HEK293 (cell line): ENCODE results near the gene KCNC1.

ENCODE experiments used
- ZNF302 ChIP-seq: fragments of 450-650 bp; formaldehyde crosslinking; IDR thresholded peaks from 2 replicates; pipeline ENCODE4 v1.5.1; 2016; ENCODE audit warnings: missing biosample characterization, missing genetic modification characterization, low read depth
- TF ChIP-seq, protein P1 (sequence below): fragments of 450-650 bp; formaldehyde crosslinking; IDR thresholded peaks from 2 replicates; pipeline ENCODE4 v1.5.1; 2016; ENCODE audit warnings: missing biosample characterization, missing genetic modification characterization

DNA sequence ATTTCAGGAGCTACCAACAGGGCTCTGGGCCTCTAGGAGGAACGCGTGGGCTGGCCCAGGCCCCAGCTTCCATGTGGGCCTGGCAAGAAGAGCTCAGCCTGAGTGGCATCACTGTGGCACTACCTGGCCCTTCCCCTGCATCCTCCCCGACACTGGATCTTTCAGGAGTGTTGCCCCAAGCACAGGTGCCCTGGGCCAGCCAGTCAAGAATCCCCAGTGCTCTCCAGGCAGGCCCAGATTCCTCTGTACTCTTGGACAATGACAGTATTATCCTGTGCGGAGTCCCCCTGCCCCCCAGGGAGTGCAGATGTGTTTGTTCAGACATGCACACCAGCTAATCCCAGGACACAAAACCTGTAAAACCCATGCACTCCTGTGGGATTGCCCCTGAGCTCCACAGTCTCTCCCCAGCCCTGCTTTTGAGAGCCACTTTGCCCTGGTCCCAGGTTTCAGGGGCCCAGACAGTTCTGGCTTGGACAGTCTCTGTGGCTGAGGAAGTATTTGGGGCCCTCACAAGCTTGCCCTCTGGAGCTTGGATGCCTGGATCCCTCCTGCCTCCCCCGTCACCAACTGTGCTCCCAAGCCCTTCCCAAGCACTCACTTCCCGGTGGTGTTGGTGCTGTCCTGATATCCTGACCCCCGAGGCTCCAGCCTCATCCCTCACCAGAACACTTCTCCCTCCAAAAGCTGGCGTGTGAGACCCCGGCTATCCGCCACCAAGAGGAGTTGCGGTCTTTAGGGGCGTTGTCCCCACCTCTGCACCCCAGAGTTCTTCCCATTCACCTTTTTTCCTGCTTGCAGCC, 39.9 kb downstream of the KCNC1 start:
- TF ChIP-seq, protein P1, sequence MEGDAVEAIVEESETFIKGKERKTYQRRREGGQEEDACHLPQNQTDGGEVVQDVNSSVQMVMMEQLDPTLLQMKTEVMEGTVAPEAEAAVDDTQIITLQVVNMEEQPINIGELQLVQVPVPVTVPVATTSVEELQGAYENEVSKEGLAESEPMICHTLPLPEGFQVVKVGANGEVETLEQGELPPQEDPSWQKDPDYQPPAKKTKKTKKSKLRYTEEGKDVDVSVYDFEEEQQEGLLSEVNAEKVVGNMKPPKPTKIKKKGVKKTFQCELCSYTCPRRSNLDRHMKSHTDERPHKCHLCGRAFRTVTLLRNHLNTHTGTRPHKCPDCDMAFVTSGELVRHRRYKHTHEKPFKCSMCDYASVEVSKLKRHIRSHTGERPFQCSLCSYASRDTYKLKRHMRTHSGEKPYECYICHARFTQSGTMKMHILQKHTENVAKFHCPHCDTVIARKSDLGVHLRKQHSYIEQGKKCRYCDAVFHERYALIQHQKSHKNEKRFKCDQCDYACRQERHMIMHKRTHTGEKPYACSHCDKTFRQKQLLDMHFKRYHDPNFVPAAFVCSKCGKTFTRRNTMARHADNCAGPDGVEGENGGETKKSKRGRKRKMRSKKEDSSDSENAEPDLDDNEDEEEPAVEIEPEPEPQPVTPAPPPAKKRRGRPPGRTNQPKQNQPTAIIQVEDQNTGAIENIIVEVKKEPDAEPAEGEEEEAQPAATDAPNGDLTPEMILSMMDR (tag by site-specific recombination) = no peak
- TF ChIP-seq ZNF302 (tag by site-specific recombination) = no peak
